ENCODE data around the gene PLAC9.

GRCh38 chr10:80183436-80183835, 50.9 kb downstream of the PLAC9 start:
- TF ChIP-seq EZH2 (IDR thresholded peaks at IDR 0.05) (no peak), CTCF (IDR thresholded peaks at IDR 0.05) (no peak), EZH2phosphoT487 (IDR thresholded peaks at IDR 0.05) (no peak)

Measured in neural progenitor cell (in vitro differentiated cells).